ENCODE results near the gene PTPRM. TPM values are rescaled to one million over a fixed set of nuclear protein-coding genes. Genes with fewer than 3 reads are reported as not detected.

PTPRM gene
- polyA plus RNA-seq, 3 donors: 0.04 to 2.1 (median 0.66) TPM

DNA sequence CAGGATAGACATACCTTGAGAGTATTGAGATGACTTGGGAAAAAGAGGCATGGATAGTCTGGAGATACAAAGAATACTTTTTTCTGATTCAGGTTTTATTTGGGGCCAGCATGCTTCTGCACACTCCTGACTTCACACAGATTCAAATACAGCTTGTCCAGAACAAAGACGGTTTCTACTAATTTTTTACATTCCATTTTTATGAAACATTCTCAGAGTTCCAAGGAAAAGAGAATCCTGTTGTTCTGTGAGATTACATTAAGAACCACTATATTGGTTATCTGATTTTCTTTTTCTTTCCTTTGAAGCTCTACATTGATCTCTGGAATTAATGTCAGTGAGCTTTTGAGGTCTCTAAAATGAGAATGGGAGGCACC is 41.0 kb downstream of the PTPRM start:
- intact Hi-C loops (cut with micrococcal nuclease): no loop called here
- H3K27ac Mint-ChIP-seq: no peak overlapping the region
- no peaks in the 10 kb centered on the region for H3K79me2 ChIP-seq (ENCODE audit: insufficient read depth, low read length)
- H4K20me1 ChIP-seq (ENCODE audit: insufficient read depth, low read length): no peaks in the 10 kb centered on the region
- peaks cover 0 to 4% (median 0%) of the 10 kb centered on the region in 7 donors for H3K9me3 Mint-ChIP-seq
- H3K27me3 ChIP-seq (ENCODE audit: control insufficient read depth in 2 of 2, insufficient read depth in 2 of 2, low read length in 2 of 2): no peaks in the 10 kb centered on the region
- H3K9ac ChIP-seq (ENCODE audit: insufficient read depth, low read length, poor library complexity, severe bottlenecking): no peak overlapping the region
- H3K27me3 Mint-ChIP-seq (ENCODE audit: low read depth in 3 of 3): peaks cover 0 to 2% (median 1%) of the 10 kb centered on the region in 3 donors
- H3K4me1 Mint-ChIP-seq: no peaks in the 10 kb centered on the region
- no peak overlapping the region for H3K27ac ChIP-seq (ENCODE audit: low read depth in 1 of 2, low read length in 2 of 2)
- H3K4me3 Mint-ChIP-seq: no peak overlapping the region
- no peaks in the 10 kb centered on the region for H3K36me3 ChIP-seq (replicated peaks in 1 of 2; ENCODE audit: control insufficient read depth in 1 of 2, insufficient read depth in 2 of 2, low read length in 2 of 2)
- no CpG with 5 or more reads among the region's 1 CpG for WGBS (ENCODE audit: insufficient coverage)
- H3K9me3 ChIP-seq (replicated peaks in 1 of 2; ENCODE audit: control insufficient read depth in 1 of 2, insufficient read depth in 1 of 2, low read length in 2 of 2): no peaks in the 10 kb centered on the region
- H3K4me2 ChIP-seq (replicated peaks; ENCODE audit: extremely low read depth, low read length, poor library complexity, severe bottlenecking): no peak overlapping the region
- H3K4me1 ChIP-seq (ENCODE audit: control insufficient read depth in 1 of 2, insufficient read depth in 2 of 2, low read length in 2 of 2): no peaks in the 10 kb centered on the region
- no peak overlapping the region for H3K4me3 ChIP-seq (replicated peaks in 1 of 3; ENCODE audit: low read depth in 2 of 3, low read length in 3 of 3)
- no peak overlapping the region for H2AFZ ChIP-seq (ENCODE audit: insufficient read depth, low read depth, low read length, poor library complexity, severe bottlenecking)
- DNase-seq: no peak
- no peaks in the 10 kb centered on the region for H3K36me3 Mint-ChIP-seq
- TF ChIP-seq, protein P1, sequence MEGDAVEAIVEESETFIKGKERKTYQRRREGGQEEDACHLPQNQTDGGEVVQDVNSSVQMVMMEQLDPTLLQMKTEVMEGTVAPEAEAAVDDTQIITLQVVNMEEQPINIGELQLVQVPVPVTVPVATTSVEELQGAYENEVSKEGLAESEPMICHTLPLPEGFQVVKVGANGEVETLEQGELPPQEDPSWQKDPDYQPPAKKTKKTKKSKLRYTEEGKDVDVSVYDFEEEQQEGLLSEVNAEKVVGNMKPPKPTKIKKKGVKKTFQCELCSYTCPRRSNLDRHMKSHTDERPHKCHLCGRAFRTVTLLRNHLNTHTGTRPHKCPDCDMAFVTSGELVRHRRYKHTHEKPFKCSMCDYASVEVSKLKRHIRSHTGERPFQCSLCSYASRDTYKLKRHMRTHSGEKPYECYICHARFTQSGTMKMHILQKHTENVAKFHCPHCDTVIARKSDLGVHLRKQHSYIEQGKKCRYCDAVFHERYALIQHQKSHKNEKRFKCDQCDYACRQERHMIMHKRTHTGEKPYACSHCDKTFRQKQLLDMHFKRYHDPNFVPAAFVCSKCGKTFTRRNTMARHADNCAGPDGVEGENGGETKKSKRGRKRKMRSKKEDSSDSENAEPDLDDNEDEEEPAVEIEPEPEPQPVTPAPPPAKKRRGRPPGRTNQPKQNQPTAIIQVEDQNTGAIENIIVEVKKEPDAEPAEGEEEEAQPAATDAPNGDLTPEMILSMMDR (IDR thresholded peaks at IDR 0.05): no peak

DNA sequence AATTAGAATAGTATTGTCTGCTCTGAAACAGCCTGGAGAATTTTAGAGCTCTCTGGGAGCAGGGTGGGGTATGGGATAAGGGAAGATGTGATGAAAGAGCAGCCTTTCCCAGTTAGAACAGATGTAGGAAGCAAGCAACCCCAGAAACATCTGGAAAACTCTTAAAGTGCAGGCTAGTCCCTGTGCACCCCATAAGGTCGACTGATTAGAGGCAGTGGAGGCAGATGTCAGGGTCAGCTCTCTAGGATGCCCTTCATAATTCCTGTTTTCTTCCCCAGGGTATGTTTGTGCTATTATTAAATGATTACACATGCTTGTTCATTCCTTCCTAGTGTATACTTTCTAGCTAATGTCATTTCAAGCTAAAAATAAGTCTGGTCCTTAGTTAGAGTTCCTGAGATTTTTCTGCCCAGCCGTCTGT is 41.7 kb downstream of the PTPRM start:
- no CpG with 5 or more reads among the region's 2 CpGs for WGBS (ENCODE audit: insufficient coverage)
- H3K4me3 Mint-ChIP-seq: no peak overlapping the region
- intact Hi-C loops (cut with micrococcal nuclease): no loop called here

More for the DNA sequence above, 41.7 kb downstream of the PTPRM start:
- TF ChIP-seq, protein P1 (IDR thresholded peaks at IDR 0.05): no peak
- no peaks in the 10 kb centered on the region for H3K79me2 ChIP-seq (ENCODE audit: insufficient read depth, low read length)
- no peaks in the 10 kb centered on the region for H3K9me3 ChIP-seq (replicated peaks in 1 of 2; ENCODE audit: control insufficient read depth in 1 of 2, insufficient read depth in 1 of 2, low read length in 2 of 2)
- no peak overlapping the region for H2AFZ ChIP-seq (ENCODE audit: insufficient read depth, low read depth, low read length, poor library complexity, severe bottlenecking)
- no peak overlapping the region for H3K9ac ChIP-seq (ENCODE audit: insufficient read depth, low read length, poor library complexity, severe bottlenecking)
- Mint-ChIP-seq H3K36me3 (no peaks in the 10 kb centered on the region), H3K27ac (no peak overlapping the region), H3K4me1 (no peaks in the 10 kb centered on the region), H3K9me3 (peaks cover 0 to 4% (median 0%) of the 10 kb centered on the region in 7 donors), H3K27me3 (ENCODE audit: low read depth in 3 of 3) (peaks cover 0 to 2% (median 1%) of the 10 kb centered on the region in 3 donors)
- no peaks in the 10 kb centered on the region for H3K27me3 ChIP-seq (ENCODE audit: control insufficient read depth in 2 of 2, insufficient read depth in 2 of 2, low read length in 2 of 2)
- no peak for DNase-seq
- H3K4me1 ChIP-seq (ENCODE audit: control insufficient read depth in 1 of 2, insufficient read depth in 2 of 2, low read length in 2 of 2): no peaks in the 10 kb centered on the region
- no peaks in the 10 kb centered on the region for H3K36me3 ChIP-seq (replicated peaks in 1 of 2; ENCODE audit: control insufficient read depth in 1 of 2, insufficient read depth in 2 of 2, low read length in 2 of 2)
- no peak overlapping the region for H3K4me2 ChIP-seq (replicated peaks; ENCODE audit: extremely low read depth, low read length, poor library complexity, severe bottlenecking)
- H3K27ac ChIP-seq (ENCODE audit: low read depth in 1 of 2, low read length in 2 of 2): no peak overlapping the region
- no peaks in the 10 kb centered on the region for H4K20me1 ChIP-seq (ENCODE audit: insufficient read depth, low read length)
- H3K4me3 ChIP-seq (replicated peaks in 1 of 3; ENCODE audit: low read depth in 2 of 3, low read length in 3 of 3): no peak overlapping the region
